Stimulated activated naive CD8-positive, alpha-beta T cell treated with anti-CD3 and anti-CD28 coated beads, Interleukin-15, amount 100 ng/mL, for 72 hours (primary cell): ENCODE data around the gene ZMAT5.

ENCODE experiments used
- ATAC-seq: fragments of 150-1000 bp; cut with Tn5 transposase; 2 replicates; pipeline ENCODE4 v1.10.0; 2021; ENCODE audit warnings: mild to moderate bottlenecking, moderate library complexity
- DNase-seq, 2 donors: peaks; one replicate each; pipeline ENCODE4 v3.0.0; 2021 to 2022
- H3K27ac Mint-ChIP-seq, 2 donors: one replicate each; pipeline ENCODE4 v1.8.0; 2022; ENCODE audit warnings: mild to moderate bottlenecking in 2 of 2, mixed read lengths in 2 of 2, moderate library complexity in 2 of 2
- H3K27me3 Mint-ChIP-seq: one replicate; pipeline ENCODE4 v1.8.0; 2022; ENCODE audit warnings: mixed read lengths
- H3K4me1 Mint-ChIP-seq: one replicate; pipeline ENCODE4 v1.8.0; 2022; ENCODE audit warnings: mild to moderate bottlenecking, mixed read lengths
- H3K4me3 Mint-ChIP-seq, 2 donors: one replicate each; pipeline ENCODE4 v1.8.0; 2022; ENCODE audit warnings: mild to moderate bottlenecking in 2 of 2, mixed read lengths in 2 of 2, moderate library complexity in 1 of 2
- H3K9me3 Mint-ChIP-seq, 2 donors: one replicate each; pipeline ENCODE4 v1.8.0; 2022; ENCODE audit warnings: mixed read lengths in 2 of 2

ZMAT5 gene, protein sequence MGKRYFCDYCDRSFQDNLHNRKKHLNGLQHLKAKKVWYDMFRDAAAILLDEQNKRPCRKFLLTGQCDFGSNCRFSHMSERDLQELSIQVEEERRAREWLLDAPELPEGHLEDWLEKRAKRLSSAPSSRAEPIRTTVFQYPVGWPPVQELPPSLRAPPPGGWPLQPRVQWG

DNA sequence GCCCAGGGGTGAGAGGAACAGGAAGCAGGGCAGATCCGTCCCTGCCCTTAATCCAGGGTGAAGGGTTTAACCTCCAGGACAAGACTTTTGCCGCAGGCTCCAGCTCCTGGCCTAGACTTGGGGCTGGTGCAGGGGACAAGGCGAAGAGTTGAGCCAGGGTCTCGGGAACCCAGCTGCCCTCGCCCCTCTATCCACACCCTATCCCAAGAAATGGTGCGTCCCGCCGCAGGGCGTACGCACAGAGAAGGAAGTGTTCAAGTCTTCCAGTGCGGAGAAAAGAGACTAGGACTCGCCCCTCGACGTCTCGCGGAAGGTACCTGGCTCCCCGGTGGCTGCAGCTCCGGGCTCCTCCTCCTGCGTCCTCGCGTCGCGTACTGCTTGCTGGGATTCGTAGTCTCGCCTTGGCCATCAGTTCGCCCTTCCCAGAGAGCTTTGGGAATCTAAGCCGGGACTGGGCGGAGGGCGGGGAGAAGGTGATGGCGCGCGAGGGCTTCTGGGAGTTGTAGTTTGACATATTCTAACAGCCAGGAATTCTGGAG lies at the start of gene ZMAT5:
Gene ZMAT5 (minus strand): TSS at position 376 of the 539 bp plus-strand sequence. CDS start 18,463 bp downstream, outside the sequence.
- DNase-seq = peak; percentile 86 to 92
- peaks cover 49% of the 10 kb centered on the region for H3K4me1 Mint-ChIP-seq
- ATAC-seq = peak; percentile 96

DNA sequence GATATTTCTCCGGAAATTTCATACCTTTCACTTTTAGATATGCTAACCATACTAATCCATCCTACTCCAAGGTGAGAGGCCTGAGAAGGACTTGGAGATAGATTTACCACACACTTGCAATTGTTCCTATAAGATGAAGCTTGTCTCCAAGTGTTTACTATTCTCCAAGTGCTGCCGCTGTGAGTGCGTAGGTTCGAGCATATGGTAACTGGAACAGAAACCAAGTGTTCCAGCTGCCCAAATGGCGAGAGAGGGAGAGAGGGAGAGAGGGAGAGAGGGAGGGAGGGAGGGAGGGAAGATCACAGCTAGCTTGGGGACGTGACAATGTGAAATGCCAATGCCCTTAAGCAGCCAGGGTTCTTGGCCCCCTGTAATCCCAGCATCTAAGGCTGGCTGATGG lies 49.7 kb upstream of the ZMAT5 start:
- Mint-ChIP-seq H3K9me3 (no peaks in the 10 kb centered on the region), H3K4me1 (peaks cover 14% of the 10 kb centered on the region), H3K4me3 (no peak overlapping the region), H3K27me3 (no peaks in the 10 kb centered on the region), H3K27ac (no peak overlapping the region)
- ATAC-seq = no peak
- DNase-seq = no peak

More for the DNA sequence above, at the start of gene ZMAT5:
- peak within 1 kb of the TSS; percentile 99 to 100 for H3K27ac Mint-ChIP-seq
- peak within 1 kb of the TSS; percentile 100 for H3K4me3 Mint-ChIP-seq
- no peaks in the 10 kb centered on the region for H3K27me3 Mint-ChIP-seq
- H3K9me3 Mint-ChIP-seq = no peaks in the 10 kb centered on the region

DNA sequence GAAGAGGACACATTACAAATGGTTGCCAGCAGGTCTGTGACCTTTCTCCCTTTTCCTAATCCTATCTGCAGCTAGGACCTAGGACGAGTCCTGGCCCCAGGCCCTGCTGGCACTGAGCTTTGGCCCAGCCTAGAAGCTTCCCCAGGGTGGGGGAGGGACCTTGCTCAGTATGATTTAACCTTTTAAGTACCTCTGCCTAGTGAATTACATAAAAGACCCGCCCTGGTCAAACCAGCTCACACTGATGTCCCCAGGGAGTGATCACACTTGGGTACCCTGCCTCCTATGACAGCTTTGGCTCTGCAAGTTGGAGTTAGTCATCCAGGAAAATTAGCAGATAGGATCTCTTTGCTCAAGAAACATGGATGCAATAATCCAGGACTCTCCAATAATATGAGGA lies 49.3 kb upstream of the ZMAT5 start:
- H3K4me3 Mint-ChIP-seq = no peak overlapping the region
- no peaks in the 10 kb centered on the region for H3K27me3 Mint-ChIP-seq
- H3K9me3 Mint-ChIP-seq = no peaks in the 10 kb centered on the region
- peak overlapping the region in 1 of 2 donors; percentile 76 for H3K27ac Mint-ChIP-seq
- H3K4me1 Mint-ChIP-seq = peaks cover 10% of the 10 kb centered on the region
- DNase-seq (no peak), ATAC-seq (no peak)

DNA sequence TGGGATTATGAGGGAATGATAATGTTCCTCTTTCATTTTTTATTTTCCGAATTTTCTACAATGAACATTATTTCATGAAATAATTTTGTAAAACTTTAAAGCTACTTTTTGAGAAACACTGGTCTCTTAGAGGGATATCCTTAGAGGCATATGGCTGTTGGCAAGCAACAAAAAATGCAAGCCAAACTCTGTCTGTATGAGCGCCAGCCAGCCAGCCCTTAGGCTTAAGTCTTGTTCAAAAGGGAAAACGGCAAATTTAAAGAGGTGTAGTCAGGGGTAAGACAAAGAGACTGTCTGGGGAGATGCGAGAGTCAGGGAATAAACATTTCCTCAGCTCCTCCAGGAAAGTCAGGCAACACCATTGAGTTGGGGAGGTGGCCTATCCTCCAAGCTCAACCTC lies 48.8 kb upstream of the ZMAT5 start:
- Mint-ChIP-seq H3K27me3 (no peaks in the 10 kb centered on the region), H3K9me3 (no peaks in the 10 kb centered on the region), H3K4me1 (peaks cover 5% of the 10 kb centered on the region), H3K27ac (peak overlapping the region; percentile 49 to 76), H3K4me3 (no peak overlapping the region)
- DNase-seq (no peak), ATAC-seq (no peak)

DNA sequence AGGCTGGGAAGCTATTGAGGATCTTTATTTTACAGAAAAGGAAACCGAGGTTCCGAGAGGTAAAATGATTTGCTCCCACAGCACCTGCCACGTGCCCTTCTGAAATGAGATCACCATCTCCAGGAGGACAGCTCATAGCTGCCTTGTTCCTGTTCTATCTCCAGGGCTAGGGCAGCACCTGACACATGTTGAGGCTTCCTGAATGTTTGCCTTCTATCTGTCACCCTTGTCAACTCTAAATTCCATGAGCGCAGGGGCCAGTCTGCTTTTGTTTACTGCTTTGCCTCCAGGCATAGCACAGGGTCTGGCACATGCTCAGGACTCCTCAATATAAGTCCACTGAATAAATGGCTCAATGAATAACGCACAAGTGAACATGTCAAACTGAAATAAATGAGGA lies 47.2 kb upstream of the ZMAT5 start:
- Mint-ChIP-seq H3K9me3 (no peaks in the 10 kb centered on the region), H3K4me3 (no peak overlapping the region), H3K4me1 (peaks cover 5% of the 10 kb centered on the region), H3K27ac (no peak overlapping the region), H3K27me3 (no peaks in the 10 kb centered on the region)
- ATAC-seq = no peak
- no peak for DNase-seq

DNA sequence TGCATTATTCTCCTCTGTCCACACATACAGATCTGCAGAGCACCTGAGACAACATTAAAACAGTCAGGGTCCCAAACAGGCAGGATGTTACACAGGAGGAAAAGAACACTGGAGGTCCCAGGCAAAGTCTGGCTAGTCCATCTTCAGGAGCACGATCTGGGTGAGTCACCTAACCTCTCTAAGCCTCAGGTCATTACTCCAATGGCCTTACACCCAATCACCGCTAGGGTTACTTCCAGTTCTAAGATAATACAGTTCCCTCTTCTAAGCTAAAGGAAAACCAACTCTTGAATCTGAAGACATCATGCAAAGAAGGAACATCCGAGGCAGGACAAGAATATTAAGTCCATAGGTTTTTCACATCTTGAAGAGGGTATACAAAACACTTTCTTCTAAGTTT lies 46.8 kb upstream of the ZMAT5 start:
- ATAC-seq (no peak), DNase-seq (no peak)
- Mint-ChIP-seq H3K27me3 (no peaks in the 10 kb centered on the region), H3K4me1 (peaks cover 1% of the 10 kb centered on the region), H3K9me3 (no peaks in the 10 kb centered on the region), H3K27ac (no peak overlapping the region), H3K4me3 (no peak overlapping the region)

DNA sequence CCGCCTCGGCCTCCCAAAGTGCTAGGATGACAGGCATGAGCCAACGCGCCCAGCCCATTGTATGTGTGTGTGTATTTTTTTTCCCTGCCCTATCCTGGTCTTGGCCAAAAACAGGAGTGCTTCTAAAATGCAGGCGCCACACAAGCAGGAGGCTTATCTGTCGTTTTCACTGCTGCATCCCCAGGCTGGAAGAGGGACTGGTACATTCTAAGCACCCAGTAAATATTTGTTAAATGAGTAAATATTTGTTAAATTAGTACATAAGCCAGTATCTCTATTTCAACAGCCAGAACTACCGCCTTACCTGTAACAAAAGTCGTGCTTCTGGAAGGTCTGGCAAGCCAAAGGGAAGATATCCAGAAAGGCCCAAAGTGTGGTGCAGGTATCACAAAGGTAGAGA lies 46.3 kb upstream of the ZMAT5 start:
- ATAC-seq = no peak
- no peak overlapping the region for H3K27ac Mint-ChIP-seq

DNA sequence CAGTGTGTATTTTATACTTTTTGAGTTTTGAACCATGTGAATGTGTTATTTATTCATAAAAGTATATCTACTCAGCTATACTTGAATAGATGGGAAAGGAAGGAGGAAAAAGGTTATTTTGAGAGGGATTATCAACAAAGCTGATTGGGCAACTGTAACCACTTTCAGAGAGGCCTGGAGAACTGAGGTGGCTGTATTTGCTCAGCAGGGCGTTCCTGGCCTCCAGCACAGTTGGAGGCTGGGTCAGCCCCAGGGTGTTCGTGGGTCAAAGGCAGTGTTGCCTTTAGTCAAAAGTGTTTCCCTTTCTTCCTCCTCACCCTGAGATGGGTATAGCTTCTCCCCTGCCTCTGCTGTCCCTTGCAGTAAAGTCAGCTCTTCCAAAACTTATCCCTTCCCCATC lies 44.6 kb upstream of the ZMAT5 start:
- Mint-ChIP-seq H3K9me3 (no peaks in the 10 kb centered on the region), H3K4me1 (no peaks in the 10 kb centered on the region), H3K27ac (peak overlapping the region in 1 of 2 donors; percentile 22), H3K27me3 (no peaks in the 10 kb centered on the region), H3K4me3 (no peak overlapping the region)
- DNase-seq (no peak), ATAC-seq (no peak)

More for the DNA sequence above, 46.3 kb upstream of the ZMAT5 start:
- H3K4me1 Mint-ChIP-seq = no peaks in the 10 kb centered on the region
- H3K4me3 Mint-ChIP-seq = no peak overlapping the region
- DNase-seq = no peak
- no peaks in the 10 kb centered on the region for H3K9me3 Mint-ChIP-seq
- H3K27me3 Mint-ChIP-seq = no peaks in the 10 kb centered on the region

DNA sequence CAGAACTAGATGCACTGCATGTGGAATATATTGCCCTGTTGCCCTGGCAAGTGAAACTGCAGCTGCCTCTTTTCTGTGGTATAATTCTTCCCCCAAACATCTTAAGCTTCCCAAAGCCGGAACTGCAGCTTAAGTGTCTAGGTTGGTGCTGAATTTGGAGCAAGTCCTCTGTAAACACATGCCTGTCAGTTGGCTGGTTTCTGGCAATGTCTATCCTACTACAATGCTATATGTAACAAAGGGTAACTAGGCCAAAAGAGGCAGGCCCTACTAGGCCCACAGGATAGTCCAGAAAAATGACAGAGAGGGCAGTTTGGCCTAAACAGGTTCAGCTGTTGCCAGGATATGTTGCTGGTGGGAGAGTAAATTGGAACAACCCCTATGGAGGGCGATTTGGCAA lies 43.4 kb upstream of the ZMAT5 start:
- Mint-ChIP-seq H3K27me3 (no peaks in the 10 kb centered on the region), H3K4me3 (no peak overlapping the region), H3K27ac (no peak overlapping the region), H3K4me1 (no peaks in the 10 kb centered on the region), H3K9me3 (no peaks in the 10 kb centered on the region)
- no peak for ATAC-seq
- DNase-seq = no peak

DNA sequence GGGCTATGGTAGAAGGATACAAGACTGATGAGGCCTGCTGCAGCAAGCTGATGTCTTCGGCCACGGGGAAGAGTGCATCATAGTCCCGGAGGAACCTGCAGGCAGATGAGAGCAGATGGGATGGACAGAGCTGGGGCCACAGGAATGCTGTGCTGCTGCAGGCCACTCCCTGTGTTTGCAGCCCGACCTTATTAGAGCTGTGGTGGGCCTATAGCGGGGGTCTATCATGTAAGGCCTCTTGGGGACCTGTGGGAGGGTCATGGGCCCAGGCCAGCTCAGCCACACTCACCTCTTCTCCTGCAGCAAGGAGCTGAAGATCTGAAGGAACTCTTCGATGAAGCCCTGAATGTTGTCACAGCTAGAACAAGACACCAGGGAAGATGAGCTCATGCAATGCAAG lies 39.4 kb upstream of the ZMAT5 start:
- Mint-ChIP-seq H3K4me3 (no peak overlapping the region), H3K27ac (peak overlapping the region in 1 of 2 donors; percentile 69), H3K27me3 (no peaks in the 10 kb centered on the region), H3K4me1 (no peaks in the 10 kb centered on the region), H3K9me3 (no peaks in the 10 kb centered on the region)
- no peak for DNase-seq
- no peak for ATAC-seq

DNA sequence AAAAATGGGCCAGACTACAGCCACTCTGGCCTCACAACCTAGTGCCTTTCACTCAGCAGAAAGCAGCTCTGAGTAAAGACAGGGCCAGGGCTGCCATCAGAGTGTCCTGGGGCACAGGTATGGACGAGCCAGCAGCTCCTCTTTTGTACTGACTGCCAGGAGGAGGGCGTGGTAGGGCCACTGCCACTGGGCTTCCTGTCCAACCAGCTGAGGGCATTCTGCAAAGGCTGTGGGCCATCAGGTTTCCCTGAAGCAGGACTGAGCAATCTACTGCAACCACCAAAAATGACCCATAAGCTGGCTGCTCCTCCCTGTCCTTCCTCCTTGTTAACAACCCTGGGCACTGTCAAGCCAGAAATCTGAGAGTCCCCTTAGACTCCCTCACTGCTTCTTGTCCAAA lies 38.2 kb upstream of the ZMAT5 start:
- H3K27ac Mint-ChIP-seq = no peak overlapping the region
- no peaks in the 10 kb centered on the region for H3K4me1 Mint-ChIP-seq
- H3K9me3 Mint-ChIP-seq = no peaks in the 10 kb centered on the region
- H3K27me3 Mint-ChIP-seq = no peaks in the 10 kb centered on the region
- ATAC-seq (no peak), DNase-seq (no peak)
- no peak overlapping the region for H3K4me3 Mint-ChIP-seq

DNA sequence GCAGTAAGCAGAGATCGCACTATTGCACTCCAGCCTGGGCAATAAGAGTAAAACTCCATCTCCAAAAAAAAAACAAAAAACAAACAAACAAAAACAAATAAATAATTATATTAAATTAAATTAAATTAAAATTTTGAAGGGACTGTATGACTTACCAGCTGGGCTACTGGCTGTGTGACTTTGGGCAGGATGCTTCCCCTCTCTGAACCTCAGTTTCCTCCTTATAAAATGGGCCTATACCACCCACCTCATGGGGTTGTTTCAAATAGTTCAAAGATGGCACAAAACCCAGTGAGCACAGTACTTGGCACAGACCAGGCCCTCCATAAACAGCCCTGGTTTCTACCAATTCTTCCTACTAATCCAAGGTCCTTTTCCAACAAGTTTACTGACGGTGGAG lies 36.4 kb upstream of the ZMAT5 start:
- ATAC-seq = no peak
- H3K27me3 Mint-ChIP-seq = no peaks in the 10 kb centered on the region
- no peak overlapping the region for H3K27ac Mint-ChIP-seq
- H3K9me3 Mint-ChIP-seq = no peaks in the 10 kb centered on the region
- no peak for DNase-seq
- H3K4me1 Mint-ChIP-seq = peaks cover 7% of the 10 kb centered on the region
- no peak overlapping the region for H3K4me3 Mint-ChIP-seq

DNA sequence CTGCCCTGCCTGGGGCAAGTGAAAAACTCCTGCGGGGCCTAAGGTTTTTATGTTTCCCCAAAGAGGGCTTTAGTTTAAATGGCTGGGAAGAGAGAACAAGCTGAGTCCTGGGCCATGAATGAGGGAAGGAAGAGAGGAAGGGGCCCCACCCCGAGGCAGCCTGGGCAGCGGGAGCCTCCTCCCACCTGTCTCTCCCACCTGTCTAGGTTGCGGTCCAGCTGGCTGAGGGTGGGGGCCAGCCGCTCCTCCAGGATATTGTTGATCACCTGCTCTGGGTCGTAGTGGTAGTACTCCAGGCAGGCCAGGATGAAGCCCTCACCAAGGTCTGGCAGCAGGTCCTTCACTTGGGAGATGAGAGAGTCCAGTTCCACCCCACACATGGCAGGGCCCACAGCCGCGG lies 35.0 kb upstream of the ZMAT5 start:
- ATAC-seq = no peak
- no peaks in the 10 kb centered on the region for H3K9me3 Mint-ChIP-seq
- DNase-seq = no peak
- peaks cover 18% of the 10 kb centered on the region for H3K4me1 Mint-ChIP-seq
- no peaks in the 10 kb centered on the region for H3K27me3 Mint-ChIP-seq
- H3K27ac Mint-ChIP-seq = peak overlapping the region; percentile 70 to 93
- no peak overlapping the region for H3K4me3 Mint-ChIP-seq

DNA sequence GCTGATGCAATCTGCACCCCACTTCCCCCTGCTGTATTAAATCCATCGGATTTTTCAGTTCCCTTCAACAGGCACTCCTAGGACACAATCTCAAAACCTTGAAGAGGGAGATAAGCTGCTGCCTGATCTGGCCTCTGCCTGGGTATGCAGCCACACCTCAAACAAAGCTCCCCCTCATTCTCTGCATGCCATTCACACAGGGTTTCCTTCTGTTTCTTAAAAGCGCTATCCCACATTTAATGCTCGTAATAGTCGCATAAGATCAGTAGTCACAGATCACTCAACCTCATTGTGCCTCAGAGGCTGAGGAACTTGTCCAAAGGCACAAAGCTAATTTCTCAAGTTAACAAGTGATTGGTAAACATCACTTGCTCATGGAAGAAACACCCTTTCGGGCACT lies 34.3 kb upstream of the ZMAT5 start:
- DNase-seq = no peak
- Mint-ChIP-seq H3K4me3 (no peak overlapping the region), H3K9me3 (no peaks in the 10 kb centered on the region), H3K27ac (peak overlapping the region in 1 of 2 donors; percentile 70), H3K4me1 (peaks cover 18% of the 10 kb centered on the region), H3K27me3 (no peaks in the 10 kb centered on the region)
- ATAC-seq = no peak

DNA sequence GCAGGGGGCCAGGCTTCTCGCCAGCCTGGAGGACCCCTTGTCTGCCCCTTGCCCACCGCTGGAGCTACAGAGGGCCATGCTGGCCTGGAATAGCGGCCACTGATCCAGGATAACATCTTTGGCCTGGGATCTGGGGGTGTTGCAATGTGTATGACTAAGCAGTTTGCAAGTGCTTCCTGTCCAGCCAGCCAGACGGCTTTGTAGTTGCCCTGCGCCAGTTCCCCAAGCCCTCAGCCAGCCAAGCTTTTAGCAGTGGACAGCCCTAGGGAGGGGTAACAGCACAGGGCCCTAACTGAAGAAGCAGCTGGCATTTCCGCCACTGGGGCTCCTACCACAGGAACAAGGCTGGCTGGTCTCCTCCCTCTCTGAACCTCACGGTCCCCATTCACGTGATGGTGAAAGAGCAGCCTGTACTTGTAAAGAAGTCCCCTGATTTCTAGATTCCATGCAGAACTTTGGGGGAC lies 32.4 kb upstream of the ZMAT5 start:
- Mint-ChIP-seq H3K9me3 (no peaks in the 10 kb centered on the region), H3K4me3 (no peak overlapping the region), H3K27me3 (no peaks in the 10 kb centered on the region), H3K27ac (peak overlapping the region in 1 of 2 donors; percentile 69), H3K4me1 (peaks cover 18% of the 10 kb centered on the region)
- no peak for ATAC-seq
- no peak for DNase-seq

DNA sequence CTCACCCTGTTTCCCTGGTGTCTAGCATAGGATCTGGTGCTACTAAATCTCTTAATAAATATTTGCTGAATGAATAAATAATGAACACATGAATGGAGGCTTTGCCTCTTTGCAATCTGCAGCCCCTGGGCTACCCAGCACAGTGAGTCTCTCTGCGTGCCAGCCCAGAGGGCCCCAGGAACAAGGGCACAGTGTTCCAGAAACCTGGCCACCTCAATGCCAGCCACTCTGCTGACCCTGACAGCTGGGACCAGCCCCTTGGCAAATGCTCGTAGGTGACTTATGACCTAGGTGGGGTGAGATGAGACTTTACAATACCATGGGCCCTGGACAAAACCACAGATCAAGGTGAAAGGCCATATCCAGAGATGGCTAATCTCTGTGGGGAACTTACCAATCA lies 32.0 kb upstream of the ZMAT5 start:
- ATAC-seq = no peak
- H3K4me3 Mint-ChIP-seq = no peak overlapping the region
- no peaks in the 10 kb centered on the region for H3K27me3 Mint-ChIP-seq
- no peak for DNase-seq
- H3K4me1 Mint-ChIP-seq = peaks cover 18% of the 10 kb centered on the region
- peak overlapping the region in 1 of 2 donors; percentile 48 for H3K27ac Mint-ChIP-seq
- no peaks in the 10 kb centered on the region for H3K9me3 Mint-ChIP-seq

DNA sequence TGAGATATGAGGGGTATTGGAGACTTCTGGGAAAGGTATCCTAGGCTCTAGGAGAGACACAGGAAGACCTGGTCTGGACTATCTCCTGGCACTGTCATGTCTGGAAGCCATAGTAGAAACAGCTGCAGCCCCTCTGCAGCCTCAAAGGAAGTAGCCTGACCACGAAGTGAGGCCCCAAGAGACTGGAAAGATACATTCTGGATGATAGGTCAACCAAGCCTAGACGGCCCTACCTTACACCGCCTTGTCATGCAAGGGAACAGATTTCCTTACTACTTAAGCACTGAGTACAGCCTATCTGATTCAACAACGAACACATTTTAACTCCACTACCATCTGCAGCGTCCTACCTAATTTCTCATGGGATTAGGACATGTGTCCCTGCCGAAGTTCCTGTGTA lies 31.5 kb upstream of the ZMAT5 start:
- Mint-ChIP-seq H3K4me3 (no peak overlapping the region), H3K27ac (peak overlapping the region; percentile 48 to 75), H3K4me1 (peaks cover 18% of the 10 kb centered on the region), H3K9me3 (no peaks in the 10 kb centered on the region), H3K27me3 (no peaks in the 10 kb centered on the region)
- DNase-seq (no peak), ATAC-seq (no peak)
